ENCODE results near the gene TRIM37. TPM values are rescaled to one million over a fixed set of nuclear protein-coding genes. Genes with fewer than 3 reads are reported as not detected.

Gene TRIM37
- total RNA-seq, 2 experiments from 2014 or later, result 29.3 to 37.7 TPM

DNA sequence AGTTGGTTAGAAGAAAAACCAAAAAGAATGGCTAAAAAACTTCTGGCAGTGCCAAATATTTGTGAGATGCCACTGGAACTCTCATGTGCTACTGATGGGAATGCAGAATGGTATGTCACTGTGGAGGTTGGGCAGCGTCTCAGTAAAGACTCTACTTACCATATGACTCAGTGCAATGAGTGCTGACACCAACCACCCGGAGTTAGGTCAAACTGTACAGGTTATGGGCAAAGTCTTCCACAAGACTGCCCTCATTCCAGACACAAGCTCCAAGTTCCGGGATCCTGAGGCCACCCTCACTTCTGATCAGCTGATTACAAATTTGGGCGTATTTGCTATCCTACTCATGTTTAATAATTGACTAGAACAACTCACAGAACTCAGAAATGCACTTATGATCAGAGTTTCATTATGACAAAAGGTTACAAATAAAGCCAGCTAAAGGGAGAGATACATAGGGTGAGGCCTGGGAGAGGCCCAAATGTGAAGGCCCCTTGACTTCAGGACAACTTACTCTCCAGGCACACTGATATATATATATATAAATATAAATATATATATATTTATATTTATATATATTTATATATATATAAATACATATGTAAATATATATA is 114.9 kb downstream of the TRIM37 start:
- peaks cover 14% of the 10 kb centered on the region for H3K4me1 Mint-ChIP-seq
- CTCF ChIA-PET, result interaction anchor here (1.2 kb wide), 1 partner anchor 13 kb away, joined by 3 read pairs; no protein-coding TSS in a partner anchor
- peaks cover 12% of the 10 kb centered on the region for H3K36me3 Mint-ChIP-seq
- ATAC-seq (peak; percentile 64), DNase-seq (peak; percentile 54)
- peak overlapping the region; percentile 70 for H3K27ac Mint-ChIP-seq
- H3K4me3 Mint-ChIP-seq, result no peak overlapping the region
- no peaks in the 10 kb centered on the region for H3K27me3 Mint-ChIP-seq
- no peaks in the 10 kb centered on the region for H3K9me3 Mint-ChIP-seq (ENCODE audit: low read depth)

DNA sequence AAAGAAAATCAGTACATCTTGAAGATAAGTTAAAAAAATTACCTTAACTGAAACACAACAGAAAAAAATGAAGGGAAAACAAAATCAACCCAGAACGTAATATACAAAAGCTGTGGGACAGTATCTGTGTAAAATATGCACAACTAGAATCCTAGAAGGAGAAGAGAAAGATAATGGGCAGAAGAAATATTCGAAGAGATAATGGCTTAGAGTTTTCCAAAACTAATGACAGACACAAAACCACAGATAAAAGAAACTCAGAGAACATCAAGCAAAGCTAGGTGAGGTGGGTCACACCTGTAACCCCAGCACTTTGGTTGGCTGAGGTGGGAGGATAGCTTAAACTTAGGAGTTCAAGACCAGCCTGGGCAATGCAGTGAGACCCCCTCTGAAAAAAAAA is 117.1 kb downstream of the TRIM37 start:
- Mint-ChIP-seq H3K36me3 (peaks cover 11% of the 10 kb centered on the region), H3K27ac (no peak overlapping the region), H3K9me3 (ENCODE audit: low read depth) (no peaks in the 10 kb centered on the region), H3K27me3 (no peaks in the 10 kb centered on the region), H3K4me3 (no peak overlapping the region), H3K4me1 (peaks cover 14% of the 10 kb centered on the region)
- CTCF ChIA-PET, result no interaction called here
- ATAC-seq, result no peak
- DNase-seq, result no peak

GRCh38 chr17:58985971-58986370 is 120.7 kb downstream of the TRIM37 start:
- peaks cover 4% of the 10 kb centered on the region for H3K36me3 Mint-ChIP-seq

DNA sequence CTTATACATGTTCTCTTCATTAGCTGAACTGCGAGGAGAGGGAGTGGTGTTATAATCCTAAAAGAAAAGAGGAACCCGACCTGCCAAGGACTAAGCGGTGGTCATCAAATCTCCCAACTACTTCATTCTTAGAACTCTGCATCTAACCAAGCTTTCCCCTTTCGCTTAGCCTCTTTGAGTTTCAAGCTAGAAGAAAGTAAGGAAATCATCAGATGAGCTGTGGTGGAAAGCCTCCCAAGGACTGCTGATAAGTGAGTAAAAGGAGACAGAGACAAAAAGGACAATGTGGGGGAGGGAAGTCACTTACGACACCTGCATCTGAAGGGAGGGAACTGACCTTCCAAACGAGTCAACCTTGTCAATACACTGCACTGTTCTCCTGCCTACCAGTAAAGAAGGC is 121.3 kb downstream of the TRIM37 start:
- H3K4me1 Mint-ChIP-seq, result no peaks in the 10 kb centered on the region
- H3K4me3 Mint-ChIP-seq, result no peak overlapping the region
- DNase-seq (no peak), ATAC-seq (no peak)
- H3K27ac Mint-ChIP-seq, result no peak overlapping the region
- no peaks in the 10 kb centered on the region for H3K9me3 Mint-ChIP-seq (ENCODE audit: low read depth)
- peaks cover 4% of the 10 kb centered on the region for H3K36me3 Mint-ChIP-seq
- no peaks in the 10 kb centered on the region for H3K27me3 Mint-ChIP-seq
- CTCF ChIA-PET, result interaction anchor here (1.2 kb wide), 1 partner anchor 19 kb away, joined by 3 read pairs; no protein-coding TSS in a partner anchor

More at GRCh38 chr17:58985971-58986370, 120.7 kb downstream of the TRIM37 start:
- Mint-ChIP-seq H3K27me3 (no peaks in the 10 kb centered on the region), H3K4me3 (no peak overlapping the region), H3K27ac (no peak overlapping the region), H3K4me1 (no peaks in the 10 kb centered on the region), H3K9me3 (ENCODE audit: low read depth) (no peaks in the 10 kb centered on the region)
- DNase-seq (no peak), ATAC-seq (no peak)
- CTCF ChIA-PET, result interaction anchor here (1.2 kb wide), 1 partner anchor 19 kb away, joined by 3 read pairs; no protein-coding TSS in a partner anchor

GRCh38 chr17:58982626-58983025 is 124.1 kb downstream of the TRIM37 start:
- Mint-ChIP-seq H3K36me3 (no peaks in the 10 kb centered on the region), H3K27me3 (no peaks in the 10 kb centered on the region), H3K9me3 (ENCODE audit: low read depth) (no peaks in the 10 kb centered on the region), H3K4me1 (no peaks in the 10 kb centered on the region), H3K4me3 (no peak overlapping the region), H3K27ac (no peak overlapping the region)
- no peak for ATAC-seq
- CTCF ChIA-PET, result no interaction called here
- DNase-seq, result no peak

DNA sequence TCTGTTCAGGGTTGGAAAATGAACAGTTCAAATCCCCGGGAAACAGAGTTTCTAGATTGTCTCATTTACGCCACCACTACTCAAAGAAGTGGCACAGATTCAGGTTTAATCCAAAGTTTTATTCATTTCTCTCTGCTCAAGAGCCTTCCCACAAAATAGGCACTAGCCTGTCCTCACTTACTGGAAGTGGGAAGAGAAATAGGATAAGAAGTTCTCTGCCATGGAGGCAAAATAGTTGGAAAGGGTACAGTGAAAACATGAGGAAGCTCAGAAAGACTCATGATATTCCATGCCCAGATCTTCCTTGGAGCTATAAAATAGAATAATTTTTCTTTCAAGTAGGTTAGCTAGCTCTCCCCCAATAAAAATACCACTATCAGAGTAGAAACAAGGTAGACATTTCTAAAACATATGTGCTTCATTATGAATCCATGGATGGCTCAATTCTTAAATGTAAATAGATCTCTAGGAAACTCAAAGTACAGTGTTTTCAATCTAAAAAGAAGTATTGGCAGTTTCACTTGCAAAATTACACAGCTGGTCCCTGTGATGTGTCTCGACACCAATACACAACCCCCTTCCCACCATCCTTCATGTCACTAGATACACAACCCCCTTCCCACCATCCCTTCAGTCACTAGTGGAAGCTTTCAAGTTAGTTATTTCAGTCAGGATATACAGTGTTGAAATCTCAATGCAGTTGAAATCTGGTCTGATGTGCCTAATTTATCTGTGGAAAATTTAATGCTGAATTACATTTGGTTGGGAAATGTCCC is 125.8 kb downstream of the TRIM37 start:
- ATAC-seq (no peak), DNase-seq (no peak)
- H3K9me3 Mint-ChIP-seq (ENCODE audit: low read depth), result no peaks in the 10 kb centered on the region
- H3K4me3 Mint-ChIP-seq, result no peak overlapping the region
- H3K36me3 Mint-ChIP-seq, result no peaks in the 10 kb centered on the region
- H3K27me3 Mint-ChIP-seq, result no peaks in the 10 kb centered on the region
- CTCF ChIA-PET, result no interaction called here
- no peak overlapping the region for H3K27ac Mint-ChIP-seq
- H3K4me1 Mint-ChIP-seq, result no peaks in the 10 kb centered on the region

DNA sequence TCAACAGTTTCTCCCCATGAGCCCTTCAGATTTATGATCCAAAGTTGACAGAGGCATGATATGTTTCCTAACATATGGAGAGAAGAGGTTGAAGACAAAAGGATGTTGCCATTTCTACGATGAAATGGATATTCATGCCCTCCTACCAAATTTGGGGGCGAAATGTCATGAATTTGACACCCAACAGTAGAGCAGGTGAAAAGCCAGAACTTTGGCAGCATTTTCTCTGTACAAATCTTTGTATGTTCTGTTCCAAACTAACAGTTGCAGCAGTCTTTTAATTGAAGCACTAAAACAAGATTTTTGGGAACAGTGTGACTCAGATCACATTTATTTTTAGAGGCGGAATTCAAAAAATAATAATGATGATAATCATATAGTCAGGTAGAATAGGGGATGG is 130.1 kb downstream of the TRIM37 start:
- DNase-seq, result no peak
- no peak for ATAC-seq
- CTCF ChIA-PET, result no interaction called here
- no peaks in the 10 kb centered on the region for H3K9me3 Mint-ChIP-seq (ENCODE audit: low read depth)
- no peak overlapping the region for H3K4me3 Mint-ChIP-seq
- H3K36me3 Mint-ChIP-seq, result no peaks in the 10 kb centered on the region
- no peaks in the 10 kb centered on the region for H3K4me1 Mint-ChIP-seq
- no peak overlapping the region for H3K27ac Mint-ChIP-seq
- no peaks in the 10 kb centered on the region for H3K27me3 Mint-ChIP-seq

DNA sequence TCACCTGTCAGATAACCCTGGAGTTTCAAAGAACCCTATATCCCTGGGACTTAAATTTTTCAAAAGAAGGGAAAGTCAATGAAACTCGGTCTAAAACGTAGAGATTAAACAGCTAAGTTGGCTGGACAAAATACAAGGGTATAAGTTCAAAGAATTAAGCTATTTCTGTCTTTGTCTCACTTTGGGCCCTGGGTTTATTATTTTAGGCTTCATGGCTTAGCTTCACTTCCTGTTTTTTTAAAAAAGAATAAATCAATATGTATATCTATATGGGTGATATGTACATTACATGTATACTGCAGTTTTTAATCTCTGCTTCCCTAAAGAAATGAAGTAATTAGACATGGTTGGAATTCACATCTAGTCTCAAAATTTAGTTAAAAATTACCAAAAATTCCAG is 132.3 kb downstream of the TRIM37 start:
- peaks cover 3% of the 10 kb centered on the region for H3K27me3 Mint-ChIP-seq
- H3K4me3 Mint-ChIP-seq, result no peak overlapping the region
- H3K27ac Mint-ChIP-seq, result no peak overlapping the region
- H3K4me1 Mint-ChIP-seq, result peaks cover 1% of the 10 kb centered on the region
- CTCF ChIA-PET, result interaction anchor here (0.9 kb wide), 1 partner anchor 131 kb away, joined by 3 read pairs; no protein-coding TSS in a partner anchor
- DNase-seq, result no peak
- H3K9me3 Mint-ChIP-seq (ENCODE audit: low read depth), result no peaks in the 10 kb centered on the region
- no peaks in the 10 kb centered on the region for H3K36me3 Mint-ChIP-seq
- no peak for ATAC-seq

DNA sequence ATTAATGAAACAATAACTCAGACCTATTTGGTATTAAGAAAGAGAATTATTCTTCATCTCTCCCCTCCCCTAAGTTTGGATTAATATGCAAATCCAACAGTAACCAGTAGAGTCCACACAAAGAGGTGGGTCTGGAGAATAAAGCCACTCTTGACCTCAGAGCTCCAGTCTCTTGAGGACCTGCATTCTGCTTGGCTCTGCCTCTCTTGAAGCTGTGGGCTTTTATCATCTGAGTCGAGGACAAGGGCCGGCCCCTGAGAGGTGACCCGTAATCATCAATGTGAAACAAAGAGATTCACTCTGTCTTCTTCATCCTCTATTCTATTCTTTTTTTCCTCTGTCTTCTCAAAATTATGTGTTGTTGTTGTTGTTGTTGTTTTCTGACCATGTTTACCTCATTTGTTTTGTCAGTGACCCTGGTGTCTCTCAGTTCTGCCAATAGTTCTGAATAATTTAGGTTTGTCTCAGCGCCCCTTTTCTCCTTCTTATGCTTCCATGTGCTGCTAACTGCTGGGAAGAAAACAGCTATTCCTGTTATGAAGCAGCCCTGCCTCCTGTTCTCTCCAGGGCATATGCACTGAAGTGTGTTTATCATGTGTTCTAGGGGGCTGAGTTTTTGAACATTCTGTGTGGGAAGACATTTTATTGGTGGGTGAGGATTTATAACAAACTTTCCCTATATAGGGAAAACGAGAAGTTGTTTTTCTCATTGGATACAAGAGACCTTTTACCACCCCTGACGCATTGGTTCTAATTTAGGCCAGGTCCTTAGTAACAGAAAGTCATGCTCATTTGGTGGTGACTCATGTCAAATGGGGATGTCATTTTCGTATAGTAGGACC is 135.8 kb downstream of the TRIM37 start:
- CTCF ChIA-PET, result interaction anchor here (0.9 kb wide), 1 partner anchor 21 kb away, joined by 3 read pairs; no protein-coding TSS in a partner anchor
- peaks cover 8% of the 10 kb centered on the region for H3K27me3 Mint-ChIP-seq
- DNase-seq, result no peak
- H3K27ac Mint-ChIP-seq, result no peak overlapping the region
- H3K4me1 Mint-ChIP-seq, result peaks cover 11% of the 10 kb centered on the region
- H3K9me3 Mint-ChIP-seq (ENCODE audit: low read depth), result no peaks in the 10 kb centered on the region
- ATAC-seq, result no peak
- no peaks in the 10 kb centered on the region for H3K36me3 Mint-ChIP-seq
- H3K4me3 Mint-ChIP-seq, result no peak overlapping the region

DNA sequence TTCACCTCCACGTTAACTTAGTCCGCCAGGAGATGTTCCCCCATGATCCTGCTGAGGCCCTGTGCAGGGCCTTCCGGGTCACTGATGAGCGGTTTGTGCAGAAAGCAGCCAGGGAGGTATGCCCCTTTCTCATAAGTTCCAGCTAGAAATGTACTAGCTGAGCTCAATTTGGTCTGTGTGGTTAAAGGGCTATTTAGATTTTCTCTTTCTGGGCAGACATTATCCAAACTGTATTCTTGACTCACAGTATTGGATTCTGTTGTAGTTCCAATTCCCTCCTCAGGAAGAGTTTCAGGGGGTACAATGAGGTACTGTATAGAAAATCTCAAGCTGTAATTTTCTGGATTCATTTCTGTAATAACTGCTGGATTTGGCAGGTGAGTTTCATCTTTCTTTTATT is 137.1 kb downstream of the TRIM37 start:
- ATAC-seq (no peak), DNase-seq (no peak)
- no peaks in the 10 kb centered on the region for H3K36me3 Mint-ChIP-seq
- no peak overlapping the region for H3K27ac Mint-ChIP-seq
- H3K4me3 Mint-ChIP-seq, result no peak overlapping the region
- CTCF ChIA-PET, result interaction anchor here (0.7 to 1.5 kb wide), 3 partner anchors 9 to 35 kb away, joined by 3 to 4 read pairs (median 3); no protein-coding TSS in a partner anchor
- H3K27me3 Mint-ChIP-seq, result peaks cover 11% of the 10 kb centered on the region
- no peaks in the 10 kb centered on the region for H3K9me3 Mint-ChIP-seq (ENCODE audit: low read depth)
- peaks cover 11% of the 10 kb centered on the region for H3K4me1 Mint-ChIP-seq

GRCh38 chr17:58969156-58969555 is 137.5 kb downstream of the TRIM37 start:
- no peak for ATAC-seq
- Mint-ChIP-seq H3K4me1 (peaks cover 11% of the 10 kb centered on the region), H3K36me3 (no peaks in the 10 kb centered on the region), H3K27me3 (peaks cover 11% of the 10 kb centered on the region), H3K4me3 (no peak overlapping the region), H3K27ac (no peak overlapping the region), H3K9me3 (ENCODE audit: low read depth) (no peaks in the 10 kb centered on the region)
- CTCF ChIA-PET, result interaction anchor here (0.7 to 1.5 kb wide), 3 partner anchors 9 to 36 kb away, joined by 3 to 4 read pairs (median 3); no protein-coding TSS in a partner anchor
- DNase-seq, result no peak

DNA sequence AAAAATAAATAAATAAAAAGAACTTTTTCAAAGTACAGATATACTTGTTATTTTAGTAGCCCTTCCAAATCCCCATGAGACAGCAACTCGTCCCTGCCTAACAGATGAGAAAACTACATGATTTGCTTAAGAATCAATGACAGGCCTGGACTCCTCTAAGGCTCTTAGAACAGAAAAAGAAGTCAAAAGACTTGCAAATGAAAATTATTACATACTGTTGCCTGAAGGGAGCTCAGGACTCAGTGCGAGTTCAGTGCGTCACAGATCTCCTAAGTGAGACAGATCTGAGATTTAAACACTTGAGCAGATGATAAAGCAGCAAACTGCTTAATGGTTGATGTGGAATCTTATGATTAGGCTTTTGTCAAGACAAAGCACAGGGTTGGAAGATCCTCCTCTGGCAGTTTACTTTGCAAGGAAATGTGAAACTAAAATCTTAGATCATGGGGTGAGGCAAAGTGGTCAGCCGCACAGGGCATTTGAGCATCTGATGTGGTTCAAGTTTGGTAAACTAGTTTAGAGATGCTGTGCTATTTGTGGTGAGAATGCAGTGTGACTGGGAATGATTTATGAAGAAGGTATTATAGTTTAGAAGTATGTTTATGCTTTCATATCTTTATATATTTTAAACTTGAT is 138.1 kb downstream of the TRIM37 start:
- no peaks in the 10 kb centered on the region for H3K9me3 Mint-ChIP-seq (ENCODE audit: low read depth)
- no peaks in the 10 kb centered on the region for H3K36me3 Mint-ChIP-seq
- no peak overlapping the region for H3K27ac Mint-ChIP-seq
- H3K4me3 Mint-ChIP-seq, result no peak overlapping the region
- peak; percentile 39 for ATAC-seq
- peaks cover 11% of the 10 kb centered on the region for H3K27me3 Mint-ChIP-seq
- peak; percentile 68 for DNase-seq
- H3K4me1 Mint-ChIP-seq, result peaks cover 11% of the 10 kb centered on the region
- CTCF ChIA-PET, result interaction anchor here (1.4 to 1.5 kb wide), 2 partner anchors 8 to 36 kb away, joined by 3 read pairs; no protein-coding TSS in a partner anchor

- no peak overlapping the region for H3K27ac Mint-ChIP-seq
- ATAC-seq (no peak), DNase-seq (no peak)
- CTCF ChIA-PET, result interaction anchor here (0.7 kb wide), 2 partner anchors 545 to 1650 kb away, joined by 3 to 4 read pairs; no protein-coding TSS in a partner anchor
- no peaks in the 10 kb centered on the region for H3K36me3 Mint-ChIP-seq
- H3K4me1 Mint-ChIP-seq, result peaks cover 11% of the 10 kb centered on the region
- peaks cover 11% of the 10 kb centered on the region for H3K27me3 Mint-ChIP-seq
- no peaks in the 10 kb centered on the region for H3K9me3 Mint-ChIP-seq (ENCODE audit: low read depth)
- no peak overlapping the region for H3K4me3 Mint-ChIP-seq
Measured at GRCh38 chr17:58966208-58966607, 140.5 kb downstream of the TRIM37 start.
